K562 (cell line): ENCODE results near the gene PNLIPRP2. TPM values are rescaled to one million over a fixed set of nuclear protein-coding genes. Genes with fewer than 3 reads are reported as not detected.

Experiments used
- ATAC-seq: fragments of 200-7000 bp; cut with Tn5 transposase; 3 replicates; pipeline ENCODE4 v1.9.1; 2020; ENCODE audit warnings: moderate library complexity
- BruUV-seq: library from RNA; stranded (reverse); fragments of 400-500 nt; replicated peaks from 2 replicates; lab custom pipeline; 2021; lab: Mats Ljungman, UMichigan
- CTCF ChIA-PET: fragments of 300-600 bp; formaldehyde crosslinking; extraction: SDS; loops from one replicate; lab custom pipeline; 2021; ENCODE audit warnings: low intra/inter-chr PET ratio; lab: Yijun Ruan, JAX
- POLR2A ChIA-PET: fragments of 300-600, 350-650 bp; sonication (Branson Sonifier 250); formaldehyde crosslinking; extraction: SDS; loops from one replicate; lab custom pipeline; 2021; ENCODE audit warnings: antibody characterized with exemption, inconsistent platforms; lab: Yijun Ruan, JAX
- DNase-seq, 4 experiments: peaks; one replicate each; pipeline versions ENCODE4 v3.0.0 to v3.0.0-alpha.2; 2011 to 2018; ENCODE audit warnings: low spot score in 3 of 4, mixed read lengths in 3 of 4; ENCODE audit errors: extremely low read depth in 1 of 4
- FAIRE-seq: peaks from 2 replicates; lab custom pipeline; 2011; peaks lifted over from hg19 to GRCh38; lab: Jason Lieb, UNC
- H2AFZ ChIP-seq: 2 replicates; pipeline ENCODE4 v1.6.0; 2011; ENCODE audit warnings: low read depth, low read length, control low read depth, inconsistent platforms
- H3K27ac ChIP-seq: fragments of 200-600 bp; 3 replicates; pipeline ENCODE4 v1.8.0; 2011; ENCODE audit warnings: low read depth, mild to moderate bottlenecking, control low read depth, inconsistent platforms, low read length, moderate library complexity, mixed read lengths; ENCODE audit errors: extremely low read depth
- H3K27me3 ChIP-seq, 2 experiments: fragments of 300-600 bp in 1 of 2; 2 replicates in 1 of 2; 3 replicates in 1 of 2; pipeline versions ENCODE4 v1.6.0 to v1.8.0; 2011; ENCODE audit warnings: inconsistent platforms in 2 of 2, low read length in 2 of 2, mild to moderate bottlenecking in 1 of 2, mixed read lengths in 1 of 2, moderate library complexity in 1 of 2; ENCODE audit not compliant: control insufficient read depth in 2 of 2, insufficient read depth in 2 of 2
- H3K36me3 ChIP-seq: fragments of 300-600 bp; 3 replicates; pipeline ENCODE4 v1.8.0; 2011; ENCODE audit warnings: mild to moderate bottlenecking, low read length, inconsistent platforms; ENCODE audit not compliant: control insufficient read depth, insufficient read depth
- H3K4me1 ChIP-seq, 2 experiments: fragments of 200-600 bp in 1 of 2; replicated peaks in 1 of 2; 2 replicates in 1 of 2; 3 replicates in 1 of 2; pipeline versions ENCODE4 v1.5.1 to v1.8.0; 2011; ENCODE audit warnings: inconsistent platforms in 2 of 2, low read length in 2 of 2, mild to moderate bottlenecking in 1 of 2, mixed read lengths in 1 of 2, moderate library complexity in 1 of 2; ENCODE audit not compliant: control insufficient read depth in 2 of 2, insufficient read depth in 2 of 2
- H3K4me2 ChIP-seq: 2 replicates; pipeline ENCODE4 v1.6.1; 2011; ENCODE audit warnings: low read length, control low read depth, inconsistent platforms, mixed read lengths; ENCODE audit not compliant: insufficient read depth
- H3K4me3 ChIP-seq: fragments of 200-600 bp; sonication (generic), shearing (Covaris generic); 2 replicates; pipeline ENCODE4 v1.5.1; 2016; ENCODE audit warnings: control low read depth, inconsistent platforms
- H3K79me2 ChIP-seq: fragments of 200-600 bp; 3 replicates; pipeline ENCODE4 v1.8.0; 2011; ENCODE audit warnings: low read length, inconsistent platforms; ENCODE audit not compliant: control insufficient read depth, insufficient read depth
- H3K9ac ChIP-seq, 2 experiments: 2 replicates each; pipeline versions ENCODE4 v1.6.0 to v1.6.1; 2011; ENCODE audit warnings: low read depth in 2 of 2, low read length in 2 of 2, control low read depth in 1 of 2, inconsistent platforms in 1 of 2, mild to moderate bottlenecking in 1 of 2, mixed read lengths in 1 of 2; ENCODE audit not compliant: insufficient read depth in 1 of 2
- H3K9me1 ChIP-seq: one replicate; pipeline ENCODE4 v1.6.0; 2011; ENCODE audit warnings: inconsistent platforms, mild to moderate bottlenecking, low read length, moderate library complexity; ENCODE audit not compliant: control insufficient read depth, insufficient read depth
- H3K9me3 ChIP-seq: replicated peaks from 2 replicates; pipeline ENCODE4 v1.5.1; 2011; ENCODE audit warnings: low read depth, low read length, inconsistent platforms; ENCODE audit not compliant: control insufficient read depth, insufficient read depth
- H4K20me1 ChIP-seq: replicated peaks from 2 replicates; pipeline ENCODE4 v1.6.1; 2011; ENCODE audit warnings: low read length, inconsistent platforms, mixed read lengths; ENCODE audit not compliant: control insufficient read depth, insufficient read depth
- BCL6 ChIP-seq: fragments of 250-450 bp; sonication (Bioruptor Pico); IDR thresholded peaks from 2 replicates; pipeline ENCODE4 v1.4.0; 2020
- C11orf30 ChIP-seq: fragments of 450-650 bp; IDR thresholded peaks from 2 replicates; pipeline ENCODE4 v1.6.1; 2016; ENCODE audit warnings: low read depth, mild to moderate bottlenecking
- KHSRP ChIP-seq: fragments of 450-650 bp; IDR thresholded peaks from 2 replicates; pipeline ENCODE4 v1.6.1; 2017
- RBM39 ChIP-seq: fragments of 200-400 bp; formaldehyde crosslinking; optimal IDR thresholded peaks from 2 replicates; pipeline ENCODE3; 2018; ENCODE audit warnings: low read depth, low read length
- SIN3B ChIP-seq: fragments of 450-650 bp; IDR thresholded peaks from 2 replicates; pipeline ENCODE4 v1.6.1; 2017; ENCODE audit warnings: low read depth, mild to moderate bottlenecking, moderate library complexity
- ZNF232 ChIP-seq: sonication (generic); formaldehyde crosslinking; IDR thresholded peaks from 2 replicates; pipeline ENCODE4 v1.8.0; 2022; ENCODE audit warnings: mild to moderate bottlenecking, missing genetic modification reagents
- ZNF589 ChIP-seq: fragments of 200-800 bp; sonication (Bioruptor generic); IDR thresholded peaks from 2 replicates; pipeline ENCODE4 v1.6.1; 2016; ENCODE audit warnings: low read depth, missing genetic modification characterization, missing compliant biosample characterization
- WGBS: fragments of 100-300 bp; shearing (Covaris generic); methylation state at CpG from one replicate; pipeline ENCODE4 v1.1.6; 2016; ENCODE audit warnings: low coverage, mixed read lengths; ENCODE audit not compliant: insufficient coverage; ENCODE audit errors: missing lambda C conversion rate; 5-methylcytosine and 5-hydroxymethylcytosine counted together
- in situ Hi-C: fragments of 300-500 bp; cut with MboI; formaldehyde crosslinking; loops from 4 replicates; pipeline ENCODE4 v1.15.0; 2018; ENCODE audit warnings: inconsistent platforms, mixed read lengths
- intact Hi-C: fragments of 100-400 bp; cut with micrococcal nuclease; formaldehyde crosslinking; loops from 2 replicates; pipeline ENCODE4 v1.14.2; 2022
- polyA plus RNA-seq, 8 experiments: library from polyadenylated mRNA; depleted of rRNA in 4 of 8; stranded (reverse) in 5 of 8; unstranded in 3 of 8; fragments of >200 nt; fragmentation: Nextera tagmentation in 2 of 8; fragmentation: Illumina TruSeq in 1 of 8; extraction: Ambion mirVana in 2 of 8; extraction: Trizol in 1 of 8; gene quantifications; 2 replicates each; pipeline versions ENCODE4 v1.2.1 to v1.2.3, GENCODE V29; 2011 to 2014; ENCODE audit warnings: inconsistent platforms in 1 of 8, missing spikeins in 1 of 8
- total RNA-seq, 7 experiments: library from RNA; depleted of rRNA in 6 of 7; stranded (reverse); fragments of >200 nt in 6 of 7; fragmentation: Illumina TruSeq in 2 of 7; extraction: Trizol in 2 of 7; gene quantifications; 2 replicates each; pipeline versions ENCODE4 v1.2.1 to v1.2.3, GENCODE V29; 2011 to 2021; ENCODE audit warnings: low replicate concordance in 1 of 7
- TF ChIP-seq, protein P1 (sequence below): fragments of 250-450 bp; sonication (Bioruptor Pico); IDR thresholded peaks from 2 replicates; pipeline ENCODE4 v1.5.0; 2020; ENCODE audit warnings: mild to moderate bottlenecking
- TF ChIP-seq, protein P2 (sequence below): sonication (generic); formaldehyde crosslinking; IDR thresholded peaks from 2 replicates; pipeline ENCODE4 v1.8.0; 2022; ENCODE audit warnings: missing genetic modification reagents, mild to moderate bottlenecking, borderline replicate concordance
- TF ChIP-seq, protein P3 (sequence below): IDR thresholded peaks from 2 replicates; pipeline ENCODE4 v1.6.1; 2014; ENCODE audit warnings: antibody characterized with exemption
- TF ChIP-seq, protein P4 (sequence below): fragments of 450-650 bp; IDR thresholded peaks from 2 replicates; pipeline ENCODE4 v1.6.1; 2018; ENCODE audit not compliant: partially characterized antibody
- TF ChIP-seq, protein P5 (sequence below): fragments of 450-650 bp; IDR thresholded peaks from 2 replicates; pipeline ENCODE4 v1.6.1; 2018; ENCODE audit warnings: mild to moderate bottlenecking, low read depth; ENCODE audit not compliant: partially characterized antibody
- TF ChIP-seq, protein P6 (sequence below): fragments of 450-650 bp; formaldehyde crosslinking; IDR thresholded peaks from 2 replicates; pipeline ENCODE4 v1.4.0; 2022; ENCODE audit warnings: missing genetic modification characterization

The PNLIPRP2 gene
- total and polyA plus RNA-seq, 9 of the 15 experiments (the other 6 are each of a cell fraction or from before 2014, with no cell fraction given) = 0.38 TPM; not detected in 8

DNA sequence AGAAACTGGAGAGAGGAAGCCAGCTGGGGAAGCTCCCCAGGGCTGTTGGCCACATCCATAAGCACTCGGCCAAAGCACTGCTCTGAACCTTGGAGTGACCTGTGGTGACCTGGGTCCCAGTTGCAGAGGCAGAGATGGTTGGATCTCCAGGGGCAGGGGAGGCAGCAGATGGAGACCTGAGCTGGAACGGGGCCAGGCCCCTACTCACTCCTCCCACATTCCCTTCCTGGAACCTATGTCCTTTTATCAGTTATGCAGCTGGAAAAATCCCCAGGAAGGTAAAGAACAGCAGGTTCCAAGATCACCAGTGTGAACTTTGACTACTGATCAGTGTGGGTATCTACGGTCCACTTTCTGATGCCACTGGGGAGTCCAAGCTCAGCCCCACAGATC is 9.6 kb upstream of the PNLIPRP2 start:
- 0% methylated on average over 3 of the region's 3 CpGs for WGBS
- Histone ChIP-seq H3K4me2 (no peak overlapping the region), H3K27ac (no peak overlapping the region), H3K9ac (no peak overlapping the region), H3K79me2 (no peaks in the 10 kb centered on the region), H3K27me3 (peaks cover 0 to 13% of the 10 kb centered on the region in 2 experiments; a peak in 2 of 5 replicates), H3K4me1 (peaks cover 0 to 7% of the 10 kb centered on the region in 2 experiments; a peak in 2 of 5 replicates), H3K36me3 (no peaks in the 10 kb centered on the region), H4K20me1 (no peaks in the 10 kb centered on the region), H2AFZ (no peak overlapping the region), H3K4me3 (no peak overlapping the region), H3K9me1 (no peaks in the 10 kb centered on the region), H3K9me3 (no peaks in the 10 kb centered on the region)
- CTCF ChIA-PET = no interaction called here
- DNase-seq (no peak), FAIRE-seq (no peak), ATAC-seq (no peak)
- POLR2A ChIA-PET = no interaction called here
- in situ Hi-C loops = no loop called here
- BruUV-seq = no TSS peak
- intact Hi-C loops = no loop called here
- no peak for TF ChIP-seq KHSRP
- TF ChIP-seq, protein P1, sequence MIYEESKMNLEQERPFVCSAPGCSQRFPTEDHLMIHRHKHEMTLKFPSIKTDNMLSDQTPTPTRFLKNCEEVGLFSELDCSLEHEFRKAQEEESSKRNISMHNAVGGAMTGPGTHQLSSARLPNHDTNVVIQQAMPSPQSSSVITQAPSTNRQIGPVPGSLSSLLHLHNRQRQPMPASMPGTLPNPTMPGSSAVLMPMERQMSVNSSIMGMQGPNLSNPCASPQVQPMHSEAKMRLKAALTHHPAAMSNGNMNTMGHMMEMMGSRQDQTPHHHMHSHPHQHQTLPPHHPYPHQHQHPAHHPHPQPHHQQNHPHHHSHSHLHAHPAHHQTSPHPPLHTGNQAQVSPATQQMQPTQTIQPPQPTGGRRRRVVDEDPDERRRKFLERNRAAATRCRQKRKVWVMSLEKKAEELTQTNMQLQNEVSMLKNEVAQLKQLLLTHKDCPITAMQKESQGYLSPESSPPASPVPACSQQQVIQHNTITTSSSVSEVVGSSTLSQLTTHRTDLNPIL (CRISPR knock-in tag) = no peak
- no peak for TF ChIP-seq RBM39
- TF ChIP-seq, protein P2, sequence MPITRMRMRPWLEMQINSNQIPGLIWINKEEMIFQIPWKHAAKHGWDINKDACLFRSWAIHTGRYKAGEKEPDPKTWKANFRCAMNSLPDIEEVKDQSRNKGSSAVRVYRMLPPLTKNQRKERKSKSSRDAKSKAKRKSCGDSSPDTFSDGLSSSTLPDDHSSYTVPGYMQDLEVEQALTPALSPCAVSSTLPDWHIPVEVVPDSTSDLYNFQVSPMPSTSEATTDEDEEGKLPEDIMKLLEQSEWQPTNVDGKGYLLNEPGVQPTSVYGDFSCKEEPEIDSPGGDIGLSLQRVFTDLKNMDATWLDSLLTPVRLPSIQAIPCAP (CRISPR knock-in tag) = no peak
- TF ChIP-seq, protein P3, sequence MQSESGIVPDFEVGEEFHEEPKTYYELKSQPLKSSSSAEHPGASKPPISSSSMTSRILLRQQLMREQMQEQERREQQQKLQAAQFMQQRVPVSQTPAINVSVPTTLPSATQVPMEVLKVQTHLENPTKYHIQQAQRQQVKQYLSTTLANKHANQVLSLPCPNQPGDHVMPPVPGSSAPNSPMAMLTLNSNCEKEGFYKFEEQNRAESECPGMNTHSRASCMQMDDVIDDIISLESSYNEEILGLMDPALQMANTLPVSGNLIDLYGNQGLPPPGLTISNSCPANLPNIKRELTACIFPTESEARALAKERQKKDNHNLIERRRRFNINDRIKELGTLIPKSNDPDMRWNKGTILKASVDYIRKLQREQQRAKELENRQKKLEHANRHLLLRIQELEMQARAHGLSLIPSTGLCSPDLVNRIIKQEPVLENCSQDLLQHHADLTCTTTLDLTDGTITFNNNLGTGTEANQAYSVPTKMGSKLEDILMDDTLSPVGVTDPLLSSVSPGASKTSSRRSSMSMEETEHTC = no peak
- no peak for TF ChIP-seq BCL6 (CRISPR knock-in tag)
- TF ChIP-seq, protein P4, sequence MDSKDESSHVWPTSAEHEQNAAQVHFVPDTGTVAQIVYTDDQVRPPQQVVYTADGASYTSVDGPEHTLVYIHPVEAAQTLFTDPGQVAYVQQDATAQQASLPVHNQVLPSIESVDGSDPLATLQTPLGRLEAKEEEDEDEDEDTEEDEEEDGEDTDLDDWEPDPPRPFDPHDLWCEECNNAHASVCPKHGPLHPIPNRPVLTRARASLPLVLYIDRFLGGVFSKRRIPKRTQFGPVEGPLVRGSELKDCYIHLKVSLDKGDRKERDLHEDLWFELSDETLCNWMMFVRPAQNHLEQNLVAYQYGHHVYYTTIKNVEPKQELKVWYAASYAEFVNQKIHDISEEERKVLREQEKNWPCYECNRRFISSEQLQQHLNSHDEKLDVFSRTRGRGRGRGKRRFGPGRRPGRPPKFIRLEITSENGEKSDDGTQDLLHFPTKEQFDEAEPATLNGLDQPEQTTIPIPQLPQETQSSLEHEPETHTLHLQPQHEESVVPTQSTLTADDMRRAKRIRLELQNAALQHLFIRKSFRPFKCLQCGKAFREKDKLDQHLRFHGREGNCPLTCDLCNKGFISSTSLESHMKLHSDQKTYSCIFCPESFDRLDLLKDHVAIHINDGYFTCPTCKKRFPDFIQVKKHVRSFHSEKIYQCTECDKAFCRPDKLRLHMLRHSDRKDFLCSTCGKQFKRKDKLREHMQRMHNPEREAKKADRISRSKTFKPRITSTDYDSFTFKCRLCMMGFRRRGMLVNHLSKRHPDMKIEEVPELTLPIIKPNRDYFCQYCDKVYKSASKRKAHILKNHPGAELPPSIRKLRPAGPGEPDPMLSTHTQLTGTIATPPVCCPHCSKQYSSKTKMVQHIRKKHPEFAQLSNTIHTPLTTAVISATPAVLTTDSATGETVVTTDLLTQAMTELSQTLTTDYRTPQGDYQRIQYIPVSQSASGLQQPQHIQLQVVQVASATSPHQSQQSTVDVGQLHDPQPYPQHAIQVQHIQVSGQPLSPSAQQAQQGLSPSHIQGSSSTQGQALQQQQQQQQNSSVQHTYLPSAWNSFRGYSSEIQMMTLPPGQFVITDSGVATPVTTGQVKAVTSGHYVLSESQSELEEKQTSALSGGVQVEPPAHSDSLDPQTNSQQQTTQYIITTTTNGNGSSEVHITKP = no peak
- TF ChIP-seq, protein P5, sequence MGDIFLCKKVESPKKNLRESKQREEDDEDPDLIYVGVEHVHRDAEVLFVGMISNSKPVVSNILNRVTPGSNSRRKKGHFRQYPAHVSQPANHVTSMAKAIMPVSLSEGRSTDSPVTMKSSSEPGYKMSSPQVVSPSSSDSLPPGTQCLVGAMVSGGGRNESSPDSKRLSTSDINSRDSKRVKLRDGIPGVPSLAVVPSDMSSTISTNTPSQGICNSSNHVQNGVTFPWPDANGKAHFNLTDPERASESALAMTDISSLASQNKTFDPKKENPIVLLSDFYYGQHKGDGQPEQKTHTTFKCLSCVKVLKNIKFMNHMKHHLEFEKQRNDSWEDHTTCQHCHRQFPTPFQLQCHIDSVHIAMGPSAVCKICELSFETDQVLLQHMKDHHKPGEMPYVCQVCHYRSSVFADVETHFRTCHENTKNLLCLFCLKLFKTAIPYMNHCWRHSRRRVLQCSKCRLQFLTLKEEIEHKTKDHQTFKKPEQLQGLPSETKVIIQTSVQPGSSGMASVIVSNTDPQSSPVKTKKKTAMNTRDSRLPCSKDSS = no peak
- TF ChIP-seq, protein P6, sequence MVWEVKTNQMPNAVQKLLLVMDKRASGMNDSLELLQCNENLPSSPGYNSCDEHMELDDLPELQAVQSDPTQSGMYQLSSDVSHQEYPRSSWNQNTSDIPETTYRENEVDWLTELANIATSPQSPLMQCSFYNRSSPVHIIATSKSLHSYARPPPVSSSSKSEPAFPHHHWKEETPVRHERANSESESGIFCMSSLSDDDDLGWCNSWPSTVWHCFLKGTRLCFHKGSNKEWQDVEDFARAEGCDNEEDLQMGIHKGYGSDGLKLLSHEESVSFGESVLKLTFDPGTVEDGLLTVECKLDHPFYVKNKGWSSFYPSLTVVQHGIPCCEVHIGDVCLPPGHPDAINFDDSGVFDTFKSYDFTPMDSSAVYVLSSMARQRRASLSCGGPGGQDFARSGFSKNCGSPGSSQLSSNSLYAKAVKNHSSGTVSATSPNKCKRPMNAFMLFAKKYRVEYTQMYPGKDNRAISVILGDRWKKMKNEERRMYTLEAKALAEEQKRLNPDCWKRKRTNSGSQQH (CRISPR knock-in tag) = no peak
- TF ChIP-seq ZNF589 = no peak
- TF ChIP-seq SIN3B = no peak
- no peak for TF ChIP-seq ZNF232 (CRISPR knock-in tag)
- TF ChIP-seq C11orf30 = no peak
